K562 (cell line): Measurements from ENCODE around the gene TBL2. TPM values are rescaled to one million over a fixed set of nuclear protein-coding genes. Genes with fewer than 3 reads are reported as not detected.

ENCODE experiments used
- ARID3B ChIP-seq: fragments of 250-450 bp; sonication (Bioruptor Pico); IDR thresholded peaks from 2 replicates; pipeline ENCODE4 v1.4.0; 2020; ENCODE audit warnings: borderline replicate concordance
- BRF1 ChIP-seq: IDR thresholded peaks from 3 replicates; pipeline ENCODE4 v1.6.1; 2011; ENCODE audit warnings: borderline replicate concordance, mild to moderate bottlenecking; ENCODE audit not compliant: insufficient read length; ENCODE audit errors: extremely low read depth
- CBFB ChIP-seq: sonication (generic); formaldehyde crosslinking; IDR thresholded peaks from 2 replicates; pipeline ENCODE4 v1.4.0; 2020; ENCODE audit warnings: mild to moderate bottlenecking, missing genetic modification reagents
- CBX2 ChIP-seq: fragments of 200-600 bp; sonication (generic); IDR thresholded peaks from one replicate; pipeline ENCODE4 v1.6.1; 2012; ENCODE audit warnings: mild to moderate bottlenecking, low read length, inconsistent platforms; ENCODE audit not compliant: insufficient read depth, poor library complexity, severe bottlenecking
- CBX8 ChIP-seq: fragments of 200-600 bp; sonication (generic); IDR thresholded peaks from 2 replicates; pipeline ENCODE4 v1.6.1; 2012; ENCODE audit warnings: borderline replicate concordance, mixed run types, low read depth, mild to moderate bottlenecking, moderate library complexity, mixed read lengths, low read length, control low read depth, inconsistent platforms; ENCODE audit not compliant: poor library complexity, severe bottlenecking; ENCODE audit errors: extremely low read depth
- ELK3 ChIP-seq: fragments of 450-650 bp; formaldehyde crosslinking; IDR thresholded peaks from 2 replicates; pipeline ENCODE4 v1.4.0; 2020; ENCODE audit warnings: mild to moderate bottlenecking
- EP400 ChIP-seq: fragments of 450-650 bp; IDR thresholded peaks from 2 replicates; pipeline ENCODE4 v1.6.1; 2017; ENCODE audit warnings: antibody characterized with exemption, mild to moderate bottlenecking, moderate library complexity
- ERF ChIP-seq: fragments of 450-650 bp; formaldehyde crosslinking; IDR thresholded peaks from 2 replicates; pipeline ENCODE4 v1.4.0; 2020; ENCODE audit warnings: mild to moderate bottlenecking, mixed read lengths
- GTF2E2 ChIP-seq: fragments of 200-800 bp; sonication (Bioruptor generic); IDR thresholded peaks from 2 replicates; pipeline ENCODE4 v1.6.1; 2016; ENCODE audit warnings: missing genetic modification characterization, missing compliant biosample characterization
- JUNB ChIP-seq: fragments of 450-650 bp; formaldehyde crosslinking; conservative IDR thresholded peaks from 2 replicates; pipeline ENCODE4 v1.4.0; 2020; ENCODE audit warnings: mild to moderate bottlenecking
- RERE ChIP-seq: sonication (generic); formaldehyde crosslinking; IDR thresholded peaks from 2 replicates; pipeline ENCODE4 v1.8.0; 2023; ENCODE audit warnings: missing genetic modification reagents, mild to moderate bottlenecking, borderline replicate concordance
- SRSF3 ChIP-seq: fragments of 200-400 bp; formaldehyde crosslinking; IDR thresholded peaks from 2 replicates; pipeline ENCODE4 v1.6.1; 2016; ENCODE audit warnings: mild to moderate bottlenecking, low read length, moderate library complexity; ENCODE audit not compliant: insufficient read depth
- SRSF7 ChIP-seq: fragments of 200-400 bp; formaldehyde crosslinking; optimal IDR thresholded peaks from 2 replicates; pipeline ENCODE3; 2017; ENCODE audit warnings: mild to moderate bottlenecking, low read depth, low read length
- STAT5B ChIP-seq: fragments of 250-450 bp; sonication (Bioruptor Pico); IDR thresholded peaks from 2 replicates; pipeline ENCODE4 v1.8.0; 2021; ENCODE audit warnings: mild to moderate bottlenecking, inconsistent platforms
- TFAP4 ChIP-seq: sonication (generic); formaldehyde crosslinking; IDR thresholded peaks from 2 replicates; pipeline ENCODE4 v1.8.0; 2022; ENCODE audit warnings: missing genetic modification reagents, mild to moderate bottlenecking, moderate library complexity, borderline replicate concordance
- ZC3H11A ChIP-seq: IDR thresholded peaks from 2 replicates; pipeline ENCODE4 v1.6.1; 2012; ENCODE audit warnings: low read depth, low read length, improper control_type of control experiment
- ZNF224 ChIP-seq: sonication (generic); formaldehyde crosslinking; IDR thresholded peaks from 2 replicates; pipeline ENCODE4 v1.8.0; 2022; ENCODE audit warnings: mild to moderate bottlenecking, missing genetic modification reagents
- ZNF551 ChIP-seq: fragments of 250-450 bp; sonication (Bioruptor Pico); IDR thresholded peaks from 2 replicates; pipeline ENCODE4 v1.5.0; 2021; ENCODE audit warnings: mild to moderate bottlenecking, moderate library complexity
- polyA plus RNA-seq, 8 experiments: library from polyadenylated mRNA; depleted of rRNA in 4 of 8; stranded (reverse) in 5 of 8; unstranded in 3 of 8; fragments of >200 nt; fragmentation: Nextera tagmentation in 2 of 8; fragmentation: Illumina TruSeq in 1 of 8; extraction: Ambion mirVana in 2 of 8; extraction: Trizol in 1 of 8; gene quantifications; 2 replicates each; pipeline versions ENCODE4 v1.2.1 to v1.2.3, GENCODE V29; 2011 to 2014; ENCODE audit warnings: inconsistent platforms in 1 of 8, missing spikeins in 1 of 8
- total RNA-seq, 7 experiments: library from RNA; depleted of rRNA in 6 of 7; stranded (reverse); fragments of >200 nt in 6 of 7; fragmentation: Illumina TruSeq in 2 of 7; extraction: Trizol in 2 of 7; gene quantifications; 2 replicates each; pipeline versions ENCODE4 v1.2.1 to v1.2.3, GENCODE V29; 2011 to 2021; ENCODE audit warnings: low replicate concordance in 1 of 7

The TBL2 gene
- total and polyA plus RNA-seq, 9 of the 15 experiments (the other 6 are each of a cell fraction or from before 2014, with no cell fraction given): 2.5 to 123 (median 49.2) TPM

GRCh38 chr7:73522105-73522872, 56.1 kb downstream of the TBL2 start, which contains the start of gene BAZ1B (continued):
- TF ChIP-seq RERE (CRISPR knock-in tag) (0 out of 2 replicates have a peak, but pooled peaks have one; percentile 68), ZNF551 (CRISPR knock-in tag) (no peak), STAT5B (no peak), TFAP4 (CRISPR knock-in tag) (peak; percentile 87), SRSF3 (no peak), GTF2E2 (peak; percentile 83; the same call in 1 of the 2 replicates), SRSF7 (no peak), ELK3 (CRISPR knock-in tag) (no peak), ZC3H11A (no peak), CBFB (CRISPR knock-in tag) (peak; percentile 91), CBX8 (no peak), JUNB (no peak), EP400 (peak; percentile 99), BRF1 (no peak), CBX2 (no peak), ARID3B (CRISPR knock-in tag) (no peak), ZNF224 (CRISPR knock-in tag) (no peak), ERF (CRISPR knock-in tag) (no peak; the same call in 1 of the 2 replicates)
